SU-DHL-6 (cell line): ENCODE data around the gene STK4.

Experiments used
- H2AFZ ChIP-seq: fragments of 200-600 bp; sonication (generic); 2 replicates; pipeline ENCODE4 v1.6.1; 2014; ENCODE audit warnings: low read depth, mild to moderate bottlenecking, moderate library complexity, mixed read lengths, antibody characterized with exemption, low read length; ENCODE audit not compliant: severe bottlenecking
- H3F3A ChIP-seq: fragments of 200-600 bp; shearing (Covaris generic); 2 replicates; pipeline ENCODE4 v1.6.0; 2016; ENCODE audit warnings: antibody characterized with exemption, mild to moderate bottlenecking; ENCODE audit not compliant: insufficient read depth
- H3K27ac ChIP-seq: fragments of 200-600 bp; sonication (generic); 2 replicates; pipeline ENCODE4 v1.5.1; 2016; ENCODE audit warnings: low read depth, mild to moderate bottlenecking, low read length, moderate library complexity, mixed read lengths
- H3K27me3 ChIP-seq: fragments of 200-600 bp; sonication (generic), shearing (Covaris generic); 2 replicates; pipeline ENCODE4 v1.6.0; 2014; ENCODE audit warnings: mild to moderate bottlenecking, low read length
- H3K36me3 ChIP-seq: fragments of 200-600 bp; sonication (generic); 2 replicates; pipeline ENCODE4 v1.6.1; 2014; ENCODE audit warnings: mild to moderate bottlenecking, low read length, mixed read lengths
- H3K4me2 ChIP-seq: fragments of 300-600, 200-600 bp; shearing (Covaris generic), sonication (generic); 2 replicates; pipeline ENCODE4 v1.6.0; 2014; ENCODE audit warnings: low read length, low read depth, mild to moderate bottlenecking; ENCODE audit not compliant: poor library complexity, severe bottlenecking
- H3K4me3 ChIP-seq: fragments of 200-600 bp; sonication (generic); 2 replicates; pipeline ENCODE4 v1.5.1; 2014; ENCODE audit warnings: antibody characterized with exemption, low read length, mild to moderate bottlenecking, mixed read lengths; ENCODE audit not compliant: insufficient read depth, poor library complexity, severe bottlenecking
- H3K79me2 ChIP-seq: fragments of 200-600 bp; sonication (generic); 2 replicates; pipeline ENCODE4 v1.6.1; 2014; ENCODE audit warnings: mild to moderate bottlenecking, low read length, moderate library complexity; ENCODE audit not compliant: insufficient read depth
- H3K9ac ChIP-seq: fragments of 200-600 bp; sonication (generic); 2 replicates; pipeline ENCODE4 v1.7.0; 2014; ENCODE audit warnings: mild to moderate bottlenecking, low read length
- H3K9me2 ChIP-seq: fragments of 200-600 bp; sonication (generic); replicated peaks from 2 replicates; pipeline ENCODE4 v1.6.1; 2014; ENCODE audit warnings: low read length; ENCODE audit not compliant: insufficient read depth
- H3K9me3 ChIP-seq: fragments of 200-600 bp; sonication (generic); 2 replicates; pipeline ENCODE4 v1.6.1; 2014; ENCODE audit warnings: low read length, mixed read lengths; ENCODE audit not compliant: insufficient read depth
- H4K20me1 ChIP-seq: fragments of 200-600 bp; sonication (generic); 2 replicates; pipeline ENCODE4 v1.6.1; 2014; ENCODE audit warnings: low read depth, mild to moderate bottlenecking, antibody characterized with exemption, low read length, moderate library complexity, mixed read lengths
- CTCF ChIP-seq: fragments of 200-600 bp; sonication (generic); IDR thresholded peaks from one replicate; pipeline ENCODE4 v1.5.1; 2017; ENCODE audit warnings: antibody characterized with exemption, mild to moderate bottlenecking, low read length, moderate library complexity; ENCODE audit not compliant: insufficient read depth, poor library complexity, severe bottlenecking
- EZH2phosphoT487 ChIP-seq: fragments of 200-600 bp; sonication (generic), shearing (Covaris generic); conservative IDR thresholded peaks from 2 replicates; pipeline ENCODE4 v1.6.1; 2018; ENCODE audit warnings: mild to moderate bottlenecking, antibody characterized with exemption, low read length, moderate library complexity, mixed read lengths

Gene STK4

GRCh38 chr20:45016089-45016671, 49.9 kb downstream of the STK4 start:
- Histone ChIP-seq H2AFZ (no peak overlapping the region), H3K4me2 (no peak overlapping the region), H3K9me3 (no peaks in the 10 kb centered on the region), H3K4me3 (no peak overlapping the region), H3K27me3 (no peaks in the 10 kb centered on the region), H3K36me3 (peaks cover 55% of the 10 kb centered on the region), H3K27ac (no peak overlapping the region), H3K79me2 (peaks cover 62% of the 10 kb centered on the region), H3K9ac (no peak overlapping the region), H3K9me2 (no peaks in the 10 kb centered on the region), H3F3A (no peaks in the 10 kb centered on the region; the same call in 1 of the 2 replicates), H4K20me1 (no peaks in the 10 kb centered on the region)
- TF ChIP-seq CTCF (no peak), EZH2phosphoT487 (no peak)

GRCh38 chr20:45017281-45017680, 51.0 kb downstream of the STK4 start:
- Histone ChIP-seq H3K79me2 (peaks cover 60% of the 10 kb centered on the region), H3K9ac (no peak overlapping the region), H3K9me3 (no peaks in the 10 kb centered on the region), H3K36me3 (peaks cover 55% of the 10 kb centered on the region), H3K9me2 (no peaks in the 10 kb centered on the region), H3K27ac (no peak overlapping the region), H4K20me1 (no peaks in the 10 kb centered on the region), H3K27me3 (no peaks in the 10 kb centered on the region), H2AFZ (no peak overlapping the region), H3K4me3 (no peak overlapping the region), H3F3A (peaks cover 3% of the 10 kb centered on the region; the same call in 1 of the 2 replicates), H3K4me2 (no peak overlapping the region)
- TF ChIP-seq CTCF (no peak), EZH2phosphoT487 (no peak)

- Histone ChIP-seq H3K9me2 (no peaks in the 10 kb centered on the region), H3K9ac (no peak overlapping the region), H3K79me2 (peaks cover 57% of the 10 kb centered on the region), H3F3A (peaks cover 7% of the 10 kb centered on the region; the same call in 1 of the 2 replicates), H3K36me3 (peaks cover 55% of the 10 kb centered on the region), H3K27me3 (no peaks in the 10 kb centered on the region), H3K27ac (no peak overlapping the region), H3K9me3 (no peaks in the 10 kb centered on the region), H3K4me3 (no peak overlapping the region), H3K4me2 (no peak overlapping the region), H4K20me1 (no peaks in the 10 kb centered on the region), H2AFZ (no peak overlapping the region)
- no peak for TF ChIP-seq CTCF
- no peak for TF ChIP-seq EZH2phosphoT487
Measured at GRCh38 chr20:45017857-45018256, 51.5 kb downstream of the STK4 start.
